HuH-7 (cell line): ENCODE results near the gene KCNK3.
"Not testable (repeated sequence)": the region's sequence is repeated elsewhere in the genome, so short reads cannot be mapped to it uniquely, and the experiment has no call there.

Experiments
- DNase-seq: peaks from one replicate; pipeline ENCODE4 v3.0.0; 2011; ENCODE audit warnings: low spot score

Gene KCNK3

GRCh38 chr2:26756337-26756736 is 63.8 kb downstream of the KCNK3 start:
- DNase-seq: no peak

GRCh38 chr2:26757873-26758789 is 65.6 kb downstream of the KCNK3 start:
- DNase-seq: no peak

GRCh38 chr2:26758790-26759321 is 66.3 kb downstream of the KCNK3 start:
- DNase-seq: no peak

- no peak for DNase-seq
Observed at GRCh38 chr2:26759845-26760244, 67.3 kb downstream of the KCNK3 start.

- not testable (repeated sequence) for DNase-seq
Observed at GRCh38 chr2:26760991-26761390, 68.5 kb downstream of the KCNK3 start.

GRCh38 chr2:26763019-26763418 is 70.5 kb downstream of the KCNK3 start:
- DNase-seq: no peak

GRCh38 chr2:26764078-26764887 is 71.8 kb downstream of the KCNK3 start, which contains the start of gene SLC35F6:
Gene SLC35F6, plus strand, starts transcription at chr2:26764284. Its CDS starts 66 bp downstream, at chr2:26764350.
- DNase-seq: peak; percentile 76

GRCh38 chr2:26764906-26765305 is 72.4 kb downstream of the KCNK3 start:
- DNase-seq: no peak

GRCh38 chr2:26765475-26766200 is 73.1 kb downstream of the KCNK3 start:
- no peak for DNase-seq

GRCh38 chr2:26767129-26767528 is 74.6 kb downstream of the KCNK3 start:
- no peak for DNase-seq

- no peak for DNase-seq
Observed at GRCh38 chr2:26767894-26768487, 75.5 kb downstream of the KCNK3 start.

GRCh38 chr2:26768759-26769088 is 76.2 kb downstream of the KCNK3 start:
- DNase-seq: no peak

- no peak for DNase-seq
Observed at GRCh38 chr2:26769089-26769761, 76.7 kb downstream of the KCNK3 start.

GRCh38 chr2:26770986-26771586 is 78.6 kb downstream of the KCNK3 start:
- no peak for DNase-seq

GRCh38 chr2:26772064-26773001 is 79.8 kb downstream of the KCNK3 start:
- DNase-seq: peak; percentile 50

- DNase-seq: no peak
Observed at GRCh38 chr2:26776195-26776800, 83.8 kb downstream of the KCNK3 start.

- no peak for DNase-seq
Observed at GRCh38 chr2:26778098-26778497, 85.6 kb downstream of the KCNK3 start.

GRCh38 chr2:26778507-26778906 is 86.0 kb downstream of the KCNK3 start:
- no peak for DNase-seq

- no peak for DNase-seq
Observed at GRCh38 chr2:26780203-26780760, 87.8 kb downstream of the KCNK3 start.
